GM21360 (cell line): ENCODE measurements around the gene VWDE.
A peak's percentile ranks its signal among the peaks of the same experiment; 100 is the strongest.
"Not testable (repeated sequence)": the region's sequence is repeated elsewhere in the genome, so short reads cannot be mapped to it uniquely, and the experiment has no call there.

Source experiments
- ATAC-seq: cut with Tn5 transposase; IDR thresholded peaks from one replicate; pipeline ENCODE4 v1.9.1; 2021; ENCODE audit warnings: mild to moderate bottlenecking, moderate library complexity; ENCODE audit not compliant: unreplicated experiment

Gene VWDE

GRCh38 chr7:12402365-12402725, 1.3 kb downstream of the VWDE start:
- ATAC-seq = no peak

GRCh38 chr7:12401538-12402364, 1.9 kb downstream of the VWDE start:
- no peak for ATAC-seq

DNA sequence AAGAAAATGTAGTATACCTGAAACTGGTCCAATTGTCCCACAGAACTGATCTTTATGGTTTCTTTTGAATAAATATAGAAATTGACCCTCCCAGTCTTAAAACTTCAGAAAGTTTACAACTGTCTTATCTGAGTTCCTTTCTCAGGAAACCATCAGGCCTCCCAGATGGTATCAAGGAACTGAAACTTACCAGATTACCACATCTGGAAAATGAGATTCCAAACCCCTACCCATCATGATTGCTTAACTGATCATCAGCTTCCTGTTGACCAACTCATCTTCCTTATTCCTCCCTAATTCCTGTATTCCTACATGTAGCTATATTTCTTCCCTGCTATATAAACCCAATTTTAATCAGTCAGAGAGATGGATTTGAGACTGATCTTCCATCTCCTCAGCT, 5.5 kb downstream of the VWDE start:
- ATAC-seq = no peak

- ATAC-seq = no peak
These were observed 6.0 kb downstream of the VWDE start for GRCh38 chr7:12397671-12398070.

DNA sequence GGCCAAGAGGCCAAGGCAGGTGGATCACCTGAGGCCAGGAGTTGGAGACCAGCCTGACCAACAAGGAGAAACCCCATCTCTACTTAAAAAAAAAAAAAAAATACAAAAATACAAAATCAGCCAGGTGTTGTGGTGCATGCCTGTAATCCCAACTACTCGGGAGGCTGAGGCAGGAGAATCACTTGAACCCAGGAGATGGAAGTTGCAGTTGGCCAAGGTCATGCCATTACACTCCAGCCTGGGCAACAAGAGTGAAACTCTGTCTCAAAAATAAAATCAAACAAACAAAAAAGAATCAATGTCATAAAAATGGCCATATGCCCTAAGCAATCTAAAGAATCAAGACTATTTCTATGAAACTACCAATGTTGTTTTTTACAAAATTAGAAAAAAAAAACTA, 7.0 kb downstream of the VWDE start:
- not testable (repeated sequence) for ATAC-seq

GRCh38 chr7:12391922-12392615, 11.6 kb downstream of the VWDE start:
- no peak for ATAC-seq

- ATAC-seq = peak; percentile 96
These were observed 14.5 kb downstream of the VWDE start for GRCh38 chr7:12389089-12389700.

DNA sequence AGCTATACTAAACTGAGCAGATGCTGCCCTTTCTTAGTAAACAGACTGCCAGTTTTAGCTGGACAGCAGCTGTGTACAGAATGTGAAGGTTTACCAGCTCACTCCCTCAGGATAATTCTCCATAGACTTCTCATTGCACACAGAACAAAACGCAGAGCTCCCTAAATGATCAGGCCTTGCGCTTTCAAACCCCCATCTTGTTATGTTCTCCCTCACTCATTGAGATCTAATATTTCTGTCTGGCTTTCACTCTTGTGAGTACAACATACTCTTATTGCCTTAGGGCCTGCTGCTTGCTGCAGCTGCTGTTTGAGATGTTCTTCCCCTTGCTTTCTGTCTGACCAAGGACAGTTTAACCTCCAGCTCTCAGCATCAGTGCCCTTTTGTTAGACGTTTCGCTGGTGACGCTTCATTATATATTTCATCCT, 17.3 kb downstream of the VWDE start:
- no peak for ATAC-seq

- no peak for ATAC-seq
These were observed 18.3 kb downstream of the VWDE start for GRCh38 chr7:12385364-12385786.

DNA sequence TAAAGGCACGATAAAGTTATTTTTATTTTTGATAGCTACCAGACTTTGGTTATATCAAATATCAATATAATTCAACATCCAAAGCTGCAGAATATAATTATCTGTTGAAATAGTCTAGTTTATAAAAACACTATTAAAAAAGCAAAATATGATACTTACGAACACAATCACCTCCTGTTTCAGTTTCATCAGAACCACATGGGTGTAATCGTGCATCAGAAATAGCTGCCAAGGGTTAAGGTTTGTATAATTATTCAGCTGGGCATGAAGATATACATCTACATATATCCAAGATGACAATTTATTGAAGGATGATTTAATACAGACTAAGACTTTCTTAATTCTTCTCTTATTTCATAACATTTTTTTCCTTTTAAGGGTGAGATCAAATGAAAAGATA, 20.3 kb downstream of the VWDE start:
- ATAC-seq = no peak

GRCh38 chr7:12378389-12378788, 25.3 kb downstream of the VWDE start:
- no peak for ATAC-seq

DNA sequence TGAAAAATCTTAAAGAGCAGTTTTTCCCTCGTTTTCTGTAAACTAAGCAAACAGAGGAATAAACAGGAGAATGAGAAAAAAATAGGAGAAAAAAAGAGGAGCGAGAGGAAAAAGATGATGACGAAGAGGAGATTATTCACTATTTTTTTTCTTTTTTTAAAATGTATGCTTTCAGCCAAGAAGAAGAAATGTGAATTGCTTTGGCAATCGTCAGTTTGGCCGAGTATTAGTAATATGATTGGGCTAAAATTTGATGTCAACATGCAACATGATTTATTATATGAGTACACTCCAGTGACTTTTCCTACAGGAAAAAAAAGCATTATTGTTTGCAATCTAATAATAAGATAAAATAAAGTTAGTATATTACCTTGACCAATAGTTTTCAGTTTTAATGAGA, 26.3 kb downstream of the VWDE start:
- no peak for ATAC-seq

DNA sequence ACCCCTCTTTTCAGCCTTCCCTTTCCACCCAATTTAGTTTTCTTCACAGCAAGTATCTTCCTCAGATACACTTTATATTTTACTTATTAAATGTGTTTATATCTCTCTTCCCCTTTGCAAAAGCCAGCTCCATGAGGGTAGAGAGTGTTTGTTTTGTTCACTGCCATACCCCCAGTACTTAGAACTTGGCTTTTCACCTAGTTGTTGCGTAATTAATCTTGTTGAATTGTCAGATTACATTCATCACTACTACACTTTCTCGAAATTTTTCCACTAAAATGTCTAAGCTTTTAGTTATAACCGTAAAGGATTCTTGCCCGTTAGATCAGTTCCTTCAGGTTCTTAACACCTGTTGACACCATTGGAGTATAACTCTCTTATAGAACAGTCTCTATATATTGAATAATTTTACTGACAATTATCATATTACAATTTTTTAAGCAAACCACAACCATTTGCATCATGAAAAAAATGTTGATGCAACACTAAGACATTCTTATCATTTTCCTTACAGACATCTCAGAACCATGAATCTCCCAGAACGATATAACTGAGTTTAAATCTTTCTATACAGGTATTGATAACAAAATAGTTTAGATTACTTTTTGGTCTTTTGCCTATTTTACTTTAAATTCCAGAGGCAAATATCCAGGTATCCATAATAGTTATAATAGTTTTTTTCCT, 29.9 kb downstream of the VWDE start:
- ATAC-seq = no peak

DNA sequence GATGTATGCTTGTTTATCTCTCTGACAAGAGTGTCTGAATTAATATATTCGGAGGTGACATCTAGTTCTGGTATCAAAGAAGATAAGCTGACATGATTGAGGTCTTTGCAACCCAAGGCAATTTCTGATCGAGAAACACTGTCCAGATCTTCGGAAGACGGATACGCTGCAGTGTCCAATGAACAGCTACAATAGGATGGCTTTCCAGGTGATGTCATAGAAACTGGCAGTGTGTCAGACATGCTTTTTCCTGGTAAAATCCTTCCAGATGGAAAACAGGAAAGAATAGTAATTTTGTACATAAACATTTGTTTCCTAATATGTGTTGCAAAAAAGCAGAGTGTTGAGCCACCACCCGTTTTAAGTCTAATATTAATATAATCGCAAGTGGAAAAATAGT, 33.4 kb downstream of the VWDE start:
- no peak for ATAC-seq

DNA sequence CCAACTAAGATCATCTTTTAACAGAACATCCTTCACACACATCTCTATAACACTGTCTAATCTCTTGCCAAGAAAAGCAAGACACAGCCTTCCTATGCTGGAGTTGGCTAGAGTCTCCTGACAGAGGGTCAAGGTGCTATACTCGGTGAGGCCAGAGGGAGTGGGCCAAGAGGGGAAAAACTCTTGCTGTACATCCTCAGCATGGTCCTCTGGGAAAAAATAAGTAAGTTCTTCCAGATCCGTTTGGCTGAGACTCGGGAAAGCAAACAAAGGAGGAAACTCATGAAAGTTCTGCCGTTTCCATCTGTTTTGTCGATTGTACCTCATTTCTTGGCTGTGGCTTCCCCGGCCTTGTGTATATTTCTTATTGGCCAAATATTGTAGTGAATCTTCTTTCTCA, 33.9 kb downstream of the VWDE start:
- ATAC-seq = no peak

- no peak for ATAC-seq
These were observed 34.6 kb downstream of the VWDE start for GRCh38 chr7:12369072-12369471.

DNA sequence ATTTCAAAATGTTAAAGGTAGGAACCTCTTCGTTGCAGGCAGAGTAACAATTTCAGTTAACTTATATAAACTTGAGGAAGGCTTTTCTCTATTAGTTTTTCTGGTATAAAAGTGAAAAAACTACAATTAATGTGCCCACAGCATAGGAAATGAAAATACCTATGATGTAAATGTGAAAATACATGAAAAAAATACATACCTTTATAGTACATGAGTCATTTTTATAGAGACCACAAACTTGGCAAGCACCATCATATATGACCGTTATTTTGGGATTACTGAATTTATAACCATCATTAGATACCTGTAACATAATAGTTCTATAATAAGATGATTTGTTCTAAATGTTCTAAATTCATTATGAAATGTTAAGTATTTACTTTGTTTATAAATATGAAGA, 42.7 kb downstream of the VWDE start:
- no peak for ATAC-seq

- ATAC-seq = no peak
These were observed 45.0 kb downstream of the VWDE start for GRCh38 chr7:12358694-12359093.

DNA sequence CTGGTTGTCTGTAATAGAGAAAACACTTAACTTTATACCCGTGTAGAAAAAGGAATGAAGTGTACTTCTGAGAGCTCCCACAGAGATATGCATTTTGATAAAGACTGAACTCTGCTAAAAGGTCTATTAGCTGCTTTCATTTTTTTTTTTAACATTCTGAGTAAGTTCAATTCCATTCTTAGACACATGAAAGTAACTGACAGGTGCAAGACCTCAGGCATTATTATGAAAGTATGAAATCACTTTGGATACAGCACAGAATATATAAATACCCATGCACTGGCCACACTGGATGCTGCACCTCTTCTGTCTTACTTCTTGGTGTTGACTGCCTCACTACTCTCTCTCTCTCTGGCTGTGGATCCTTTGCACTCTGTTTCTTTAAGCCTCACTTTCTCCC, 46.2 kb downstream of the VWDE start:
- peak; percentile 98 for ATAC-seq

- no peak for ATAC-seq
These were observed 51.8 kb downstream of the VWDE start for GRCh38 chr7:12351843-12352242.

- ATAC-seq = no peak
These were observed 52.7 kb downstream of the VWDE start for GRCh38 chr7:12350971-12351370.
